ENCODE measurements around the gene GAL. TPM values are rescaled to one million over a fixed set of nuclear protein-coding genes. Genes with fewer than 3 reads are reported as not detected.

GAL gene
- total RNA-seq, 1 experiment from 2014 or later, result 65.2 TPM

GRCh38 chr11:68670208-68670992, 13.9 kb upstream of the GAL start:
- Histone ChIP-seq H2BK12ac (ENCODE audit: insufficient read length, low read depth, low read length) (no peak overlapping the region), H2BK15ac (ENCODE audit: low read depth, low read length) (no peak overlapping the region), H4K5ac (ENCODE audit: insufficient read length, low read depth, low read length) (no peak overlapping the region), H4K91ac (ENCODE audit: insufficient read length, low read depth, low read length) (no peak overlapping the region), H3K4me2 (ENCODE audit: insufficient read depth, insufficient read length, low read length) (no peak overlapping the region), H3K14ac (ENCODE audit: insufficient read depth, low read length) (no peak overlapping the region), H3K18ac (ENCODE audit: insufficient read length, low read depth, low read length) (no peak overlapping the region), H2BK20ac (ENCODE audit: low read depth, low read length, poor library complexity, severe bottlenecking) (no peak overlapping the region), H4K8ac (replicated peaks; ENCODE audit: insufficient read length, low read depth, low read length) (no peak overlapping the region), H2AFZ (ENCODE audit: low read length) (no peak overlapping the region), H2BK120ac (ENCODE audit: low read depth, low read length, poor library complexity, severe bottlenecking) (no peak overlapping the region), H3K79me1 (ENCODE audit: insufficient read depth, low read depth, low read length, poor library complexity, severe bottlenecking) (no peaks in the 10 kb centered on the region), H3K27ac (ENCODE audit: insufficient read length, low read depth, low read length) (no peak overlapping the region), H2BK5ac (ENCODE audit: insufficient read length, low read length) (no peak overlapping the region), H2AK5ac (ENCODE audit: insufficient read length, low read length) (no peak overlapping the region), H3K9me3 (ENCODE audit: control insufficient read depth, low read depth, low read length) (no peaks in the 10 kb centered on the region), H3K56ac (ENCODE audit: insufficient read length, low read depth, low read length) (no peak overlapping the region), H3K4ac (ENCODE audit: low read depth, low read length) (no peak overlapping the region), H3K23ac (ENCODE audit: insufficient read length, low read depth, low read length) (no peak overlapping the region), H3K9ac (ENCODE audit: extremely low read depth, insufficient read length, low read length) (no peak overlapping the region), H3K27me3 (ENCODE audit: insufficient read depth, low read length) (no peaks in the 10 kb centered on the region), H4K20me1 (ENCODE audit: control insufficient read depth, insufficient read depth, insufficient read length) (no peaks in the 10 kb centered on the region), H3K79me2 (ENCODE audit: insufficient read depth, low read length) (no peaks in the 10 kb centered on the region), H3K23me2 (ENCODE audit: insufficient read length, low read depth, low read length, poor library complexity, severe bottlenecking) (no peaks in the 10 kb centered on the region), H3T11ph (ENCODE audit: low read length) (no peak overlapping the region), H3K4me1 (ENCODE audit: insufficient read depth, low read length) (no peaks in the 10 kb centered on the region; the same call in 1 of the 2 replicates)
- H3K4me3 Mint-ChIP-seq, result no peak overlapping the region
- peak; percentile 67 for DNase-seq
- no CpG with 5 or more reads among the region's 33 CpGs for WGBS (ENCODE audit: extremely low coverage, insufficient read length, low lambda C conversion rate)
- peaks cover 14 to 19% of the 10 kb centered on the region in 2 experiments for H3K4me1 Mint-ChIP-seq
- H3K9me3 Mint-ChIP-seq, result no peaks in the 10 kb centered on the region; a peak in 1 of 5 replicates
- peak; percentile 29; the same call in 2 of the 3 replicates for TF ChIP-seq CTCF (conservative IDR thresholded peaks at IDR 0.05)
- H3K27ac Mint-ChIP-seq, result no peak overlapping the region
- no peaks in the 10 kb centered on the region for H3K36me3 Mint-ChIP-seq (ENCODE audit: insufficient read depth in 1 of 3, low read depth in 3 of 3)
- peaks cover 2% of the 10 kb centered on the region for H3K27me3 Mint-ChIP-seq (ENCODE audit: low read depth)
